ENCODE results near the gene DNAJC3. TPM values are rescaled to one million over a fixed set of nuclear protein-coding genes. Genes with fewer than 3 reads are reported as not detected.

The DNAJC3 gene
- total and polyA plus RNA-seq, 9 of the 15 experiments (the other 6 are each of a cell fraction or from before 2014, with no cell fraction given) = 7.8 to 21.8 (median 10.4) TPM

- TF ChIP-seq MEIS2 (IDR thresholded peaks at IDR 0.05; ENCODE audit: partially characterized antibody) = peak; percentile 88
- peak; percentile 88 for TF ChIP-seq POLR2A (conservative IDR thresholded peaks at IDR 0.05)
- no peak for TF ChIP-seq ZNF644 (tag; IDR thresholded peaks at IDR 0.05; ENCODE audit: low read depth)
- peak; percentile 44; the same call in 1 of the 2 replicates for TF ChIP-seq ZNF431 (CRISPR knock-in tag; IDR thresholded peaks at IDR 0.05)
- TF ChIP-seq ZNF143 (CRISPR knock-in tag; IDR thresholded peaks at IDR 0.05) = no peak
- no peak for TF ChIP-seq ZNF134 (CRISPR knock-in tag; conservative IDR thresholded peaks at IDR 0.05)
- no peak for TF ChIP-seq NFE2L1 (tag; IDR thresholded peaks at IDR 0.05; ENCODE audit: borderline replicate concordance, low read depth)
- no peak for TF ChIP-seq BRF1 (IDR thresholded peaks at IDR 0.05; ENCODE audit: borderline replicate concordance, extremely low read depth, insufficient read length)
- peak; percentile 58 for TF ChIP-seq U2AF1 (optimal IDR thresholded peaks at IDR 0.05; ENCODE audit: low read depth, low read length)
- no peak for TF ChIP-seq CBFA2T3 (IDR thresholded peaks at IDR 0.05)
- TF ChIP-seq NFE2 (IDR thresholded peaks at IDR 0.05; ENCODE audit: low read depth) = no peak
- TF ChIP-seq GABPB1 (CRISPR knock-in tag; IDR thresholded peaks at IDR 0.05) = no peak; the same call in 1 of the 2 replicates
- no peak for TF ChIP-seq MEF2D (tag; conservative IDR thresholded peaks at IDR 0.05; ENCODE audit: low read depth)
- no peak for TF ChIP-seq MEF2A (IDR thresholded peaks at IDR 0.05; ENCODE audit: control insufficient read depth, low read depth, low read length)
- peak; percentile 53 for TF ChIP-seq CHD1 (IDR thresholded peaks at IDR 0.05; ENCODE audit: low read length)
- TF ChIP-seq ZBTB2 (IDR thresholded peaks at IDR 0.05) = no peak; the same call in 1 of the 2 replicates
- TF ChIP-seq ZNF318 (IDR thresholded peaks at IDR 0.05; ENCODE audit: borderline replicate concordance in 1 of 2, low read depth in 1 of 2) = no peak
- TF ChIP-seq SMAD4 (CRISPR knock-in tag; conservative IDR thresholded peaks at IDR 0.05) = peak; percentile 72
- TF ChIP-seq GTF2E2 (tag; IDR thresholded peaks at IDR 0.05) = peak; percentile 87
Observed at GRCh38 chr13:95676762-95677563, at the start of gene DNAJC3 (continued).

Measured in K562 (cell line).